ENCODE results near the gene PCSK4. TPM values are rescaled to one million over a fixed set of nuclear protein-coding genes. Genes with fewer than 3 reads are reported as not detected.

The PCSK4 gene
- polyA plus RNA-seq, 1 experiment = 1.3 TPM

- no peak for TF ChIP-seq CTCF (IDR thresholded peaks at IDR 0.05; ENCODE audit: insufficient read depth, low read depth, low read length)
- no peak overlapping the region for H3K4me3 ChIP-seq (ENCODE audit: low read depth, low read length)
- POLR2A ChIA-PET = no interaction called here
- no peak for DNase-seq (ENCODE audit: low read depth)
- no peaks in the 10 kb centered on the region for H3K27me3 ChIP-seq (ENCODE audit: control insufficient read depth, insufficient read depth, low read length)
- CTCF ChIA-PET = no interaction called here
- H3K36me3 ChIP-seq (ENCODE audit: control insufficient read depth, insufficient read depth, low read length) = peaks cover 2% of the 10 kb centered on the region; the same call in 1 of the 2 replicates
Observed at GRCh38 chr19:1510807-1511206, 20.7 kb upstream of the PCSK4 start.

- DNase-seq (ENCODE audit: low read depth) = no peak
- H3K27me3 ChIP-seq (ENCODE audit: control insufficient read depth, insufficient read depth, low read length) = no peaks in the 10 kb centered on the region
- ChIA-PET POLR2A (no interaction called here), CTCF (no interaction called here)
- H3K36me3 ChIP-seq (ENCODE audit: control insufficient read depth, insufficient read depth, low read length) = peaks cover 2% of the 10 kb centered on the region; the same call in 1 of the 2 replicates
- no peak for TF ChIP-seq CTCF (IDR thresholded peaks at IDR 0.05; ENCODE audit: insufficient read depth, low read depth, low read length)
- H3K4me3 ChIP-seq (ENCODE audit: low read depth, low read length) = no peak overlapping the region
Observed at GRCh38 chr19:1510442-1510806, 20.3 kb upstream of the PCSK4 start.

GRCh38 chr19:1509602-1510441 is 19.7 kb upstream of the PCSK4 start:
- H3K36me3 ChIP-seq (ENCODE audit: control insufficient read depth, insufficient read depth, low read length) = peaks cover 2% of the 10 kb centered on the region; the same call in 1 of the 2 replicates
- no peak for TF ChIP-seq CTCF (IDR thresholded peaks at IDR 0.05; ENCODE audit: insufficient read depth, low read depth, low read length)
- ChIA-PET CTCF (interaction anchor here (0.7 kb wide), 1 partner anchor 257 kb away, joined by 3 read pairs; no protein-coding TSS in a partner anchor), POLR2A (interaction anchor here (0.7 kb wide), 1 partner anchor 78 kb away, joined by 9 read pairs; no protein-coding TSS in a partner anchor)
- no peak for DNase-seq (ENCODE audit: low read depth)
- no peaks in the 10 kb centered on the region for H3K27me3 ChIP-seq (ENCODE audit: control insufficient read depth, insufficient read depth, low read length)
- no peak overlapping the region for H3K4me3 ChIP-seq (ENCODE audit: low read depth, low read length)

- DNase-seq (ENCODE audit: low read depth) = no peak
- Histone ChIP-seq H3K4me3 (ENCODE audit: low read depth, low read length) (no peak overlapping the region; the same call in 1 of the 2 replicates), H3K27me3 (ENCODE audit: control insufficient read depth, insufficient read depth, low read length) (0 out of 2 replicates have a peak, but pooled peaks cover 2% of the 10 kb centered on the region), H3K36me3 (ENCODE audit: control insufficient read depth, insufficient read depth, low read length) (peaks cover 2% of the 10 kb centered on the region; the same call in 1 of the 2 replicates)
- ChIA-PET POLR2A (no interaction called here), CTCF (no interaction called here)
- TF ChIP-seq CTCF (IDR thresholded peaks at IDR 0.05; ENCODE audit: insufficient read depth, low read depth, low read length) = no peak
Observed at GRCh38 chr19:1508507-1508856, 18.3 kb upstream of the PCSK4 start.

GRCh38 chr19:1507763-1508506 is 17.8 kb upstream of the PCSK4 start:
- CTCF ChIA-PET = no interaction called here
- H3K27me3 ChIP-seq (ENCODE audit: control insufficient read depth, insufficient read depth, low read length) = 0 out of 2 replicates have a peak, but pooled peaks cover 7% of the 10 kb centered on the region
- TF ChIP-seq CTCF (IDR thresholded peaks at IDR 0.05; ENCODE audit: insufficient read depth, low read depth, low read length) = no peak
- POLR2A ChIA-PET = no interaction called here
- peaks cover 2% of the 10 kb centered on the region; the same call in 1 of the 2 replicates for H3K36me3 ChIP-seq (ENCODE audit: control insufficient read depth, insufficient read depth, low read length)
- peak; percentile 68 for DNase-seq (ENCODE audit: low read depth)
- H3K4me3 ChIP-seq (ENCODE audit: low read depth, low read length) = peak overlapping the region; percentile 56

Data from BJ (cell line).